HEK293 (cell line): ENCODE data around the gene WLS.

Source experiments
- CTCF ChIA-PET: fragments of 350-600 bp; formaldehyde crosslinking; extraction: SDS; loops from one replicate; lab custom pipeline; 2021; ENCODE audit warnings: antibody characterized with exemption; lab: Yijun Ruan, JAX
- POLR2A ChIA-PET: fragments of 300-600 bp; formaldehyde crosslinking; extraction: SDS; loops from one replicate; lab custom pipeline; 2020; ENCODE audit warnings: antibody characterized with exemption, inconsistent platforms; lab: Yijun Ruan, JAX
- H3K27ac ChIP-seq: fragments of 200-500 bp; sonication (Bioruptor generic); 2 replicates; pipeline ENCODE4 v1.5.1; 2014; ENCODE audit warnings: low read depth, low read length, control low read depth, inconsistent platforms; ENCODE audit errors: extremely low read depth
- H3K36me3 ChIP-seq, 2 experiments: fragments of 200-500 bp in 1 of 2; sonication (Bioruptor generic) in 1 of 2; 1 replicate in 1 of 2; 2 replicates in 1 of 2; pipeline ENCODE4 v1.5.1; 2014 to 2017; ENCODE audit warnings: inconsistent platforms in 2 of 2, low read length in 2 of 2; ENCODE audit not compliant: control insufficient read depth in 2 of 2, insufficient read depth in 1 of 2
- H3K4me1 ChIP-seq: fragments of 200-500 bp; sonication (Bioruptor generic); 2 replicates; pipeline ENCODE4 v1.5.1; 2014; ENCODE audit warnings: mild to moderate bottlenecking, low read length, inconsistent platforms; ENCODE audit not compliant: control insufficient read depth, insufficient read depth
- H3K4me3 ChIP-seq: 2 replicates; pipeline ENCODE4 v1.5.1; 2011; ENCODE audit warnings: low read depth, mild to moderate bottlenecking, control low read depth, low read length, moderate library complexity
- H3K9me3 ChIP-seq: fragments of 200-500 bp; sonication (Bioruptor generic); 2 replicates; pipeline ENCODE4 v1.5.1; 2014; ENCODE audit warnings: low read depth, low read length, inconsistent platforms; ENCODE audit not compliant: control insufficient read depth, insufficient read depth
- GLIS1 ChIP-seq: fragments of 450-650 bp; formaldehyde crosslinking; IDR thresholded peaks from 2 replicates; pipeline ENCODE4 v1.5.1; 2016; ENCODE audit warnings: missing biosample characterization, missing genetic modification characterization
- MZF1 ChIP-seq: fragments of 450-650 bp; formaldehyde crosslinking; IDR thresholded peaks from 2 replicates; pipeline ENCODE4 v1.5.1; 2017; ENCODE audit warnings: missing biosample characterization, missing genetic modification characterization, borderline replicate concordance
- YY2 ChIP-seq: fragments of 450-650 bp; formaldehyde crosslinking; IDR thresholded peaks from 2 replicates; pipeline ENCODE4 v1.5.1; 2016; ENCODE audit warnings: missing biosample characterization, missing genetic modification characterization
- ZBTB48 ChIP-seq: fragments of 450-650 bp; formaldehyde crosslinking; IDR thresholded peaks from 2 replicates; pipeline ENCODE4 v1.5.1; 2016; ENCODE audit warnings: missing biosample characterization, missing genetic modification characterization
- ZFHX2 ChIP-seq: fragments of 450-650 bp; formaldehyde crosslinking; conservative IDR thresholded peaks from 2 replicates; pipeline ENCODE4 v1.5.1; 2016; ENCODE audit warnings: missing biosample characterization, missing genetic modification characterization
- ZNF133 ChIP-seq: fragments of 450-650 bp; formaldehyde crosslinking; IDR thresholded peaks from 2 replicates; pipeline ENCODE4 v1.5.1; 2016; ENCODE audit warnings: missing biosample characterization, missing genetic modification characterization
- ZNF274 ChIP-seq, 2 experiments: fragments of 200-500 bp in 1 of 2; fragments of 450-650 bp in 1 of 2; sonication (Bioruptor generic) in 1 of 2; formaldehyde crosslinking in 1 of 2; IDR thresholded peaks; 2 replicates each; pipeline versions ENCODE4 v1.5.1 to v1.6.1; 2014 to 2016; ENCODE audit warnings: borderline replicate concordance in 1 of 2, inconsistent platforms in 1 of 2, low read length in 1 of 2, missing biosample characterization in 1 of 2, missing genetic modification characterization in 1 of 2
- ZNF571 ChIP-seq: fragments of 450-650 bp; formaldehyde crosslinking; IDR thresholded peaks from 2 replicates; pipeline ENCODE4 v1.5.0; 2017; ENCODE audit warnings: missing biosample characterization, missing genetic modification characterization
- ZNF664 ChIP-seq: fragments of 450-650 bp; formaldehyde crosslinking; IDR thresholded peaks from 2 replicates; pipeline ENCODE4 v1.5.1; 2016; ENCODE audit warnings: missing biosample characterization, missing genetic modification characterization
- ZNF670 ChIP-seq: fragments of 450-650 bp; formaldehyde crosslinking; IDR thresholded peaks from 2 replicates; pipeline ENCODE4 v1.5.1; 2016; ENCODE audit warnings: missing biosample characterization, missing genetic modification characterization, low read depth
- ZNF830 ChIP-seq: fragments of 450-650 bp; IDR thresholded peaks from 2 replicates; pipeline ENCODE4 v1.5.0; 2018; ENCODE audit warnings: missing biosample characterization, missing genetic modification characterization, low read depth, mild to moderate bottlenecking, moderate library complexity
- TF ChIP-seq, protein P1 (sequence below): fragments of 450-650 bp; formaldehyde crosslinking; IDR thresholded peaks from 2 replicates; pipeline ENCODE4 v1.5.1; 2017; ENCODE audit warnings: missing biosample characterization, missing genetic modification characterization
- TF ChIP-seq, protein P2 (sequence below): fragments of 450-650 bp; formaldehyde crosslinking; conservative IDR thresholded peaks from 2 replicates; pipeline ENCODE4 v1.5.1; 2016; ENCODE audit warnings: low read depth, missing biosample characterization, missing genetic modification characterization

The WLS gene

DNA sequence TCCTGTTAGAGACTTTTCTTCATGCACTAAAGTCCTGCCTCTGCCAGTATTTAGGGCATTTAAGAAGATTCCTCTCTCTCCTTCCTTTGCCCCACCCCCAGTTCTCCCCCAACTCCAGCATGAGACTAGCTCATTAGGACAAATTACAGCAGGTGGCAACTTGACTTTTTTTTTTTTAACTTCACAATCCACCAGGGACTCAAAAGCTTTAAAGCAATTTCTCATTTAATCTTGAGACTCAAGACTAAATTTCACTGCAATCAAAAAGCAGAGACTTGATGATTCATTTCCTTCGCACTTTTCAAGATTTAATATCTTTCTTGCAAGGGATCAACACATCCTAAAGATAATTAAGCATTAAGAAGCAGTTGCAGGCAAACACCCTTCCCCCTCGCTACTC lies 74.9 kb downstream of the WLS start (continued):
- no peak for TF ChIP-seq ZFHX2 (tag by site-specific recombination)
- TF ChIP-seq, protein P1, sequence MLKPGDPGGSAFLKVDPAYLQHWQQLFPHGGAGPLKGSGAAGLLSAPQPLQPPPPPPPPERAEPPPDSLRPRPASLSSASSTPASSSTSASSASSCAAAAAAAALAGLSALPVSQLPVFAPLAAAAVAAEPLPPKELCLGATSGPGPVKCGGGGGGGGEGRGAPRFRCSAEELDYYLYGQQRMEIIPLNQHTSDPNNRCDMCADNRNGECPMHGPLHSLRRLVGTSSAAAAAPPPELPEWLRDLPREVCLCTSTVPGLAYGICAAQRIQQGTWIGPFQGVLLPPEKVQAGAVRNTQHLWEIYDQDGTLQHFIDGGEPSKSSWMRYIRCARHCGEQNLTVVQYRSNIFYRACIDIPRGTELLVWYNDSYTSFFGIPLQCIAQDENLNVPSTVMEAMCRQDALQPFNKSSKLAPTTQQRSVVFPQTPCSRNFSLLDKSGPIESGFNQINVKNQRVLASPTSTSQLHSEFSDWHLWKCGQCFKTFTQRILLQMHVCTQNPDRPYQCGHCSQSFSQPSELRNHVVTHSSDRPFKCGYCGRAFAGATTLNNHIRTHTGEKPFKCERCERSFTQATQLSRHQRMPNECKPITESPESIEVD (tag by site-specific recombination), result no peak
- TF ChIP-seq ZNF133 (tag by site-specific recombination), result no peak
- TF ChIP-seq, protein P2, sequence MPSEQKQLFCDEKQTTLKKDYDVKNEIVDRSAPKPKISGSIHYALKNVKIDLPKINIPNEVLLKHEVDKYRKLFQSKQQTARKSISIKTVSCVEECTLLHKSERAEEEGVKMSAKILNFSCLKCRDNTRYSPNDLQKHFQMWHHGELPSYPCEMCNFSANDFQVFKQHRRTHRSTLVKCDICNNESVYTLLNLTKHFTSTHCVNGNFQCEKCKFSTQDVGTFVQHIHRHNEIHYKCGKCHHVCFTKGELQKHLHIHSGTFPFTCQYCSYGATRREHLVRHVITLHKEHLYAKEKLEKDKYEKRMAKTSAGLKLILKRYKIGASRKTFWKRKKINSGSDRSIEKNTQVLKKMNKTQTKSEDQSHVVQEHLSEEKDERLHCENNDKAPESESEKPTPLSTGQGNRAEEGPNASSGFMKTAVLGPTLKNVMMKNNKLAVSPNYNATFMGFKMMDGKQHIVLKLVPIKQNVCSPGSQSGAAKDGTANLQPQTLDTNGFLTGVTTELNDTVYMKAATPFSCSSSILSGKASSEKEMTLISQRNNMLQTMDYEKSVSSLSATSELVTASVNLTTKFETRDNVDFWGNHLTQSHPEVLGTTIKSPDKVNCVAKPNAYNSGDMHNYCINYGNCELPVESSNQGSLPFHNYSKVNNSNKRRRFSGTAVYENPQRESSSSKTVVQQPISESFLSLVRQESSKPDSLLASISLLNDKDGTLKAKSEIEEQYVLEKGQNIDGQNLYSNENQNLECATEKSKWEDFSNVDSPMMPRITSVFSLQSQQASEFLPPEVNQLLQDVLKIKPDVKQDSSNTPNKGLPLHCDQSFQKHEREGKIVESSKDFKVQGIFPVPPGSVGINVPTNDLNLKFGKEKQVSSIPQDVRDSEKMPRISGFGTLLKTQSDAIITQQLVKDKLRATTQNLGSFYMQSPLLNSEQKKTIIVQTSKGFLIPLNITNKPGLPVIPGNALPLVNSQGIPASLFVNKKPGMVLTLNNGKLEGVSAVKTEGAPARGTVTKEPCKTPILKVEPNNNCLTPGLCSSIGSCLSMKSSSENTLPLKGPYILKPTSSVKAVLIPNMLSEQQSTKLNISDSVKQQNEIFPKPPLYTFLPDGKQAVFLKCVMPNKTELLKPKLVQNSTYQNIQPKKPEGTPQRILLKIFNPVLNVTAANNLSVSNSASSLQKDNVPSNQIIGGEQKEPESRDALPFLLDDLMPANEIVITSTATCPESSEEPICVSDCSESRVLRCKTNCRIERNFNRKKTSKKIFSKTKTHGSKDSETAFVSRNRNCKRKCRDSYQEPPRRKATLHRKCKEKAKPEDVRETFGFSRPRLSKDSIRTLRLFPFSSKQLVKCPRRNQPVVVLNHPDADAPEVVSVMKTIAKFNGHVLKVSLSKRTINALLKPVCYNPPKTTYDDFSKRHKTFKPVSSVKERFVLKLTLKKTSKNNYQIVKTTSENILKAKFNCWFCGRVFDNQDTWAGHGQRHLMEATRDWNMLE, result no peak

DNA sequence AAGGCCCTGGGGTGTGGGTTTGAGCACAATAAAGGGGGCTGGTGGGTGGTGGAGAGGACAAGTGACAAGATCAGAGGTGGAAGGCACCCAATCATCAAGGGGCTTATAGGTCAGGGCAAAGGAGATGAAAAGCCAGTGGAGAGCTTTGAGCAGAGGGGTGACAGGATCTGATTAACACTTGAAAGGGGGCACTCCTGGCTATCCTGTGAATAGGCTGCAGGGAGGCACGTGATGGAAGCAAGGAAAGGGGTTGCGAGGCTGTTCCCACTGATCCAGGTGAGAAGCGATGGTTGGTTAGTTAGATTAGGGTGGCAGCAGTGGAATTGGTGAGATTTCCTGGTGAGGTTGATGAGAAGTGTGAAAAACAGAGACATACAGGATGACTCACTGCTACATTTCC lies 80.6 kb downstream of the WLS start:
- POLR2A ChIA-PET, result no interaction called here
- CTCF ChIA-PET, result interaction anchor here (0.7 to 0.8 kb wide), 2 partner anchors 190 to 191 kb away, joined by 3 to 7 read pairs; no protein-coding TSS in a partner anchor
- H3K9me3 ChIP-seq, result no peaks in the 10 kb centered on the region
- TF ChIP-seq ZNF571 (no peak), MZF1 (no peak), ZNF670 (tag by site-specific recombination) (no peak), YY2 (tag by site-specific recombination) (no peak), ZBTB48 (tag by site-specific recombination) (no peak), ZNF830 (no peak), GLIS1 (no peak), ZNF274 (IDR thresholded peaks at IDR 0.05; ENCODE audit: low read length) (no peak), ZNF274 (tag by site-specific recombination; IDR thresholded peaks at IDR 0.05; ENCODE audit: borderline replicate concordance) (no peak), ZNF664 (tag by site-specific recombination) (no peak), ZFHX2 (tag by site-specific recombination) (no peak)
- TF ChIP-seq, protein P2, result no peak
- no peak overlapping the region for H3K27ac ChIP-seq
- H3K36me3 ChIP-seq, result peaks cover 19 to 96% of the 10 kb centered on the region in 2 experiments
- no peak overlapping the region for H3K4me3 ChIP-seq
- H3K4me1 ChIP-seq, result no peaks in the 10 kb centered on the region
